Activated CD4-positive, CD25-positive, alpha-beta regulatory T cell treated with anti-CD3 and anti-CD28 coated beads, Interleukin-2, amount 50 U/mL, for 16 hours (primary cell): ENCODE measurements around the gene PAK6.

Source experiments
- DNase-seq: peaks from one replicate; pipeline ENCODE4 v3.0.0-alpha.2; 2020; ENCODE audit warnings: low read depth, low spot score

PAK6 gene

GRCh38 chr15:40292246-40292645 lies 53.4 kb downstream of the PAK6 start:
- DNase-seq: no peak

- no peak for DNase-seq
Measured at GRCh38 chr15:40293006-40293405, 54.1 kb downstream of the PAK6 start.

DNA sequence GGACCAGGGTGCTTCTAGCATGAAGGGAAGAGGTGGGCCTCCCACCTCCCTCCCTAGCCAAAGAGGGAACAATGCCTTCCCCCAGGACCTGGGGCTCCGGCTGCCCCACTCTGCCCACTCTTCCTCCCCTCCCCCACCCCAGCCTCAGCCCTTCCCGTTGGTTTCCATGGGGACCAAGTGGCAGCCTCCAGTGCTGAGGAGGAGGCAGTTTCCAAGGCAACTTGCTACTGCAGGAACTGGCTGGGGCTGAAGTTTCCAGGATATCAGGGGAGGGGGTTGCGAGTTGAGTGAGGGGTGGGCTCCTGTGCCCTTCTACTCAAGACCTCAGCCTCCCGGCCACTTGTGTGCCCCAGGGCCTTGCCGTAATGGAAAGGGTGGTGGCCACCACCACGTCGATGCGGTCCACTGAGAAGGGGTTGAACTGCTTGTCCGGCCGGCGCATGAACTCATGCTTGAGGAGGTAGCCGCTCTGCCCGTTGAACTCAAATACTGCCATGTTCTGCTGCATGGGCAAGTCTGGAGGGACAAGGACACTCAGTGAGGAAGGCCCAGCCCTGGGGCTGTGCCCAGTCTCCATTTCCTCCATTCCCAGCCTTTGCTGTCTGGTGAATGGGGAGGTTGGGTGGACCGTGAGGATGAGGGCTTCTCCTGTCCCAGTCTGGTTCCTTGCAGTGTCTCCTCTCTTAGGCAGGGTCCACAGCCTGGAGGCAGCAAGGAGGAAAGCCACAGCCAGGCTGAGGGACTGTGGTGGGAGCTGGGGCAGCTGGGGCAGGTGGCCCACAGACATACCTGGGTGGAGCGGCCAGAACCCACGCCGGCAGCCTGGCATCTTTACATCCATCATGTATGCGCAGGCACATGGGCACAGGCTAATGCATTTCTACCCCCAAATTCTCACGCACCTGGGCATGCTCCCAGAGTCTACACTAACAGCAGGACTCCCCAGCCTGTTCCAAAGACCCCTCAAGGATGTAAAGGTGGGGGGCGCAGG lies 55.3 kb downstream of the PAK6 start:
- DNase-seq: no peak

- DNase-seq: no peak
Measured at GRCh38 chr15:40295297-40295696, 56.4 kb downstream of the PAK6 start.

- no peak for DNase-seq
Measured at GRCh38 chr15:40295877-40296560, 57.2 kb downstream of the PAK6 start.

DNA sequence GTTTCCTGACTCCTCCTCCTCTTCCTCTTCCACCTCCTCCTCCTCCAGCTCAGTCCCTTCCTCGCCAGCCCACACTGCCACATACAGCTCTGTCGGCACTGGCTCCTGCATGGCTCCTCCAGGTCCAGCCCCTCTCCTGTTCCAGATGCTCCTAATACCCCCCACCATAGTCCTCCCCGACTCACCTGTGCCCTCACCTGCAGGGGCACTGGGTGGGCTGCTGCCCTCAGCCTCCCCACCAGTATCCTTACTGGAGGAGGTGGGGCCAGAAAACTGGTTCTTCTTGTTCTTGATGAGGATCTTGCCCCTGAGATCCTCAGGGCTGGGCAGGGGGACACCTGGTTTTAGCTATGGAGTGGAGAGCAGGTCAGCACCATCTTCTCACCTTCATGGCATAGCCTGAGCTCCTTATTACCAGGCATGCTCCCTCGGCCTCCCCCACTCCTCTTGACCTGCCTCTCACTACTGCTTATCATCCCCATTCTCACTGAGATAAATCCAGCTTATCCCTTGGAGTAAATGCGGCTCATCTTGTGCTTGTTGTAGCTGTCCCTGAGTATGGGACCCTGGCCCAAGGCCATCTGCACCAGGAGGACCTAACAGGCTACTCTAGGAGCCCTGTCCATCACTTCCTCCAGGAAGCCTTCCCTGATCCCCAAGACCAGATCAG lies 57.8 kb downstream of the PAK6 start:
- DNase-seq: no peak

GRCh38 chr15:40297356-40297755 lies 58.5 kb downstream of the PAK6 start:
- no peak for DNase-seq

DNA sequence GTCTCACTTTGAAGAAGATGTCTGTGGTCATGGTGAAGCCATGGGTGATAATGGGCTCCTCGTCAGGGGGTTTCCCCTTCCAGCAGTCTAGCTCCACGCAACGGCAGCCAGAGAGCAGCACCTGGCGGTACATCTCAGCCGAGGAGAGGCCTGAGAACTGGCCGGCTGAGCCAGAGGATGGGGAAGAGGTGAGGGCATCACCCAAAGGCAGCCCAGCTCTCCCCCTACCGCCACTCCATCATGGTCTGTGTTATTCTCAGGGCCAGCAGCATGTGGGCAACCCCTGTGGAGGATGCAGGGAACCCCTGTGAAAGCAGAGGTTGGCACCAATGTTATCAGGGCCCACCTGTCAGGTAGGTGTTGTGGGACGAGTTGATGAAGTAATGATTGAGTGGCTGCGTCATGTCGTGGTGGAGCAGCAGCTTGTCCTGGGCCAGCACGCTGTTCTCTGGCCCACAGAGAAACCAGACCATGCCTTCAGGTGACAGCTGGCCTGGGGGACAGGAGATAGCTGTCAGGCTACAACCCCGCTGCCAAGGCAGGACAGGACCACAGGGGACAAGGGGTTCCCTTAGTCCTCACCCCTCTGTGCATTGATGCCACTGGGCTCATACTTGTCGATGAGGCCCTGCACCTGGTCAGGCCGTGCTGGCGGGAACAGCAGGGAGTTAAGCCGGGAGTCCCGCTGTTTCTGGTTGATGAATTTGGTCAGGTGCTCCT lies 59.5 kb downstream of the PAK6 start:
- DNase-seq: no peak

DNA sequence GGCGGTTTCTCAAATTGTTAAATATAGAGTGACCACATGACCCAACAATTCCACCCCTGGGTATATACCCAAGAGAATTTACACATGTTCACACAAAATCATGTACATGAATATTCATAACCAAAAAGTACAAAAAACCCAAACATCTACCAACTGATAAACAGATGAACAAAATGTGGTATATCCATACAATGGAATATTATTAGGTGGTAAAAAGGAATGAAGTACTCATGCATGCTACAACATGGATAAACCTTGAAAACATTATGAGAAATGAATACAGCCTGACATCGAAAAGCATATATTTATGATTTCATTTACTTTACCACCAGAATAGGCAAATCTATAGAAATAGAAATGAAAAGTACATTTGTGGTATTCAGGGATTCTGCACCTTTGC lies 61.5 kb downstream of the PAK6 start:
- no peak for DNase-seq

DNA sequence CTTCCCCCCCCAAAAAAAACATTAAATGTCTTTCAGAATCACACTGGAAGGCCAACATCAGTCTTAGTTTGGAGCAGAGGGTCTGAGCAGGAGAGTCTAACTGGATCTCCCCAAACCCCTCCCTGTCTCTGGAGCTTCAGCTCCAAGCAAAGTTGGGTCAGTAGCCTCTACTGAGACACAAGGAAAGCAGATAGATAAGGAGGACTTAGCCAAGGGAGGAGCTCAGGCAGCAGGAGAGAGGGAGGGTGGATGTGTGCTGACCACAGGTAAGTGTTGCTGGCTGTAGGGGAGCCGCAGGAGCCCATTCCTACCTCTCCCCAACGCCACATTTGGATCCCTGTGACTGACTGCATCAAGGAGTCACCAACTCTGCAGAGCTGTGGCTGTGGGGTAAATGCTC lies 61.9 kb downstream of the PAK6 start:
- DNase-seq: no peak

GRCh38 chr15:40301467-40302179 lies 62.8 kb downstream of the PAK6 start:
- no peak for DNase-seq

GRCh38 chr15:40302288-40302886 lies 63.5 kb downstream of the PAK6 start:
- DNase-seq: no peak

DNA sequence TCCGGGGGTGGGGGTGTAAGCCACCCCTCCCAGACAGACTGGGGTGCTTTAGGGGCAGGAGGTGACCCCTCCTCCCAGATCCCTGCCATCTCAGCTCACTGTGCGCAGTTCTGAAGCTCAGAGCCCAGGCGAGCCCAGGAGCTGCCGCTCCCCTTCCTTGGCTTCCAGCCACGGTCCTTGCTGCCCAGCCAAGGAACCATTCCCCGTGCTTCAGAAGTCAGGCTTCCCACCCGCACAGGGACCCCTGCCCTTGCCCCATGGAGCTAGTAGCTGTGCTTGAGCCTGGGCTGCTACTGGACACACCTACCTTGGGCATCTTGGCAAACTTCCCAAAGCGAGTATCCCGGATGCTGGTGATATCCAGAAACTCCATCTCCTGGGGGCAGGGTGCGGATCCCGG lies 64.1 kb downstream of the PAK6 start:
- DNase-seq: no peak

- no peak for DNase-seq
Measured at GRCh38 chr15:40303576-40303975, 64.7 kb downstream of the PAK6 start.

- DNase-seq: no peak
Measured at GRCh38 chr15:40305281-40305680, 66.4 kb downstream of the PAK6 start.

GRCh38 chr15:40306371-40306770 lies 67.5 kb downstream of the PAK6 start:
- DNase-seq: no peak

GRCh38 chr15:40306908-40307307 lies 68.0 kb downstream of the PAK6 start:
- no peak for DNase-seq

GRCh38 chr15:40307421-40308211 lies 68.8 kb downstream of the PAK6 start, which contains the start of gene PLCB2:
Gene PLCB2 (minus strand): TSS chr15:40307935. CDS start chr15:40307672, 263 bp downstream.
- DNase-seq: peak; percentile 39

DNA sequence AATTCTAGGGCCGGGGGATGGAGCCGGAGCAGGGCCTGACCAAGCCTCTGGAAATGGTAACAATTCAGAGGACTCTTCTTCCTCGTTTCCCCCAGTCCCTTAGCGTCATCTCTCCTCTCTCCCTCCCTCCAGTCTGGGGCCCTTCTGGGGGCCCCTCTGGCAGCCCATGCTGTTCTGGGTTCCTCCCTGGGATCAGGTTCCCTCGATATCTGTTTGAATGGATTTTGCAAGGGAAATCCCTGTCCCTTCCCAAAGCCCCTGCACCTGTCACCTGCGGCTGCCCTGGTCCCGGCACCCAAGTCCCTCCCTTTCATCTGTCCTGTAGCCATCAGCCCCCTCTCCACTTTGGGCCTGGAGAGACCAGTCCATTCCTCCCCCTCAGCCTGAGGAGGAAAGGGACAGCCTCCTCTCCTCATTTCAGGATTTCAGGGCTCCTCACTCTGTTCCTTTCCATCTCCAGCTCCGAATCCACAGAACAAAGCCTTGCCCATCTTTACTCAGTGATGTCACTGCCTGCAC lies 70.5 kb downstream of the PAK6 start:
- no peak for DNase-seq
